ENCODE data around the gene EML4.
"Not testable (repeated sequence)": the region's sequence is repeated elsewhere in the genome, so short reads cannot be mapped to it uniquely, and the experiment has no call there.

EML4 gene

GRCh38 chr2:42347518-42347917, 178.4 kb downstream of the EML4 start:
- in situ Hi-C loops (cut with MboI; ENCODE audit: low sequenced_read_pairs): not testable (repeated sequence)

GRCh38 chr2:42348113-42348805, 179.1 kb downstream of the EML4 start:
- in situ Hi-C loops (cut with MboI; ENCODE audit: low sequenced_read_pairs): no loop called here

GRCh38 chr2:42350434-42351063, 181.4 kb downstream of the EML4 start:
- in situ Hi-C loops (cut with MboI; ENCODE audit: low sequenced_read_pairs): no loop called here

DNA sequence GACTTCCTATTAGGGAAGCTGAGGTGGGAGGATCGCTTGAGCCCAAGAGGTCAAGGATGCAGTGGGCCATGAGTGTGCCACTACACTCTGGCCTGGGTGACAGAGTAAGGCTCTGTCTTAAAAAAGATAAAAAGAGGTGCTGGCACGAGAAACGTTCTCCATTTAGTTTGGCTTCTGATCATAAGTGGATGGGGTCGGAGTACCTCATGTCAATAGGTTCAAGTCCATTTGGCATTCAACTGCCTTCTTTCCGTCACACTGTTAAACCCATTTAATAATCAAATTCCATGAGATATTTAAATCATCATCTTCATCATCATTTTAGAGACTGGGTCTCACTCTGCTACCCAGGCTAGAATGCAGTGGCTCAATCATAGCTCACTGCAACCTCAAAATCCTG, 182.7 kb downstream of the EML4 start:
- in situ Hi-C loops (cut with MboI; ENCODE audit: low sequenced_read_pairs): no loop called here

- in situ Hi-C loops (cut with MboI; ENCODE audit: low sequenced_read_pairs): no loop called here
Measured at GRCh38 chr2:42353792-42354429, 184.8 kb downstream of the EML4 start.

- in situ Hi-C loops (cut with MboI; ENCODE audit: low sequenced_read_pairs): no loop called here
Measured at GRCh38 chr2:42359304-42359964, 190.3 kb downstream of the EML4 start.

DNA sequence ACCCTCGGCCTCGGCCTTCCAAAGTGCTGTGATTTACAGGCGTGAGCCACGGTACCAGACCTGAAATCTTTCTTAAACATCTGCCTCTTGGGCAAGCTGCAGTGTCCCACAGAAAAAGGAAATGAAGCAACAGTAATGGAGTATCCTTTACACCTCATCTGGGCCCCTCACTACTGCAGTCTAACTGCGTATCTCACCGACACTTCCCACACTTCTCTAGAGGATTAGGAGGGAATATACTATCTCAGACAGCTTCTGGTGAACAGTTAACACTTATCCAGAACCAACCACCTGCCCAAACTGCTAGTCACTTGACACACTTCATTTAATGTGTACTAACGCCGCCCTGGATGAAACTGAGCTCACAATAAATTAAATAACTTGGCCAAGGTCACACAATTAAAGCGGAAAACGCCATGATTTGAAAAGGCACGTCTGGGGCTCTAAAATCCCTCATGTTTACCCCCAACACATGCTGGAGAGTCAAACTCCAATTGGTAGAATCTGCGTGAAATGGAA, 190.9 kb downstream of the EML4 start:
- in situ Hi-C loops (cut with MboI; ENCODE audit: low sequenced_read_pairs): no loop called here

DNA sequence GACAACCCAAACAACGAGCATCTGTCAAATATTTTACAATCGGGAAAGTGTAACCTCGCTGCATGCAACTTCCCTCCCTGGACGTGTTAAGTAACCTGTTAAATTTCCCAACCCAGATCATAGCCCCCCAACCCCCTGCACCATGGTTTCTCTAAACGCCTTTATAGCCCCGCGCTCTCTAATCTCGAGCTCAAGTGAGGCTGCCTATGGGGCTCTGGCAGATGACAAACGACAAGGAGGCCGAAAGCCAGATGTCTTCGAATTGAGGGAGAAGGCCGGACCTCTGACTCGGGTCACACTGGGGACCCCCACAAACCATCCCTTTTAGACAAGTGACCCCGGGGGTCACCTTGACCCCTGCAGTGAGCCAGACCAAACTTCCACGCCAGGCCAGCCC, 191.3 kb downstream of the EML4 start:
- in situ Hi-C loops (cut with MboI; ENCODE audit: low sequenced_read_pairs): no loop called here

GRCh38 chr2:42360890-42361727, 192.0 kb downstream of the EML4 start, which contains the start of gene COX7A2L:
COX7A2L (minus strand) TSS chr2:42361217; CDS start chr2:42361161, 56 bp downstream.
- in situ Hi-C loops (cut with MboI; ENCODE audit: low sequenced_read_pairs): no loop called here

GRCh38 chr2:42361728-42362283, 192.7 kb downstream of the EML4 start:
- in situ Hi-C loops (cut with MboI; ENCODE audit: low sequenced_read_pairs): no loop called here

DNA sequence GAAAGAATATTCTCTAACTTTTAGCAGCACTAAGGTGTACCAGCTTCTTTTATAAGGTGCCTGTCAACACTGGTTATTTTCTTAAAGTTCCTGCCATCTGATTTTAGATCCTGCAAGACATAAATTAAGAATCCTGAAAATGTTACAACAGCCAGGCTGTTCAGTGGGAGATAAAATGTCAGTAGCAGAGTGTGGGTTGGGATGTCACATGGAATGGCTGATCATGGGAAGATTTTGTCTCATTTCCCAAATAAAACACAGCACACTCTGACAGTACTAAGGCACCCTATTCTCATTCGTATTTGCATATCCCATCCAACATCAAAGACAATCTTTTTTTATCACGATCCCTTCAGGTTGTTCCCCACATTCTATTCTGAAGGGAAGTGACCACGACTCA, 194.3 kb downstream of the EML4 start:
- in situ Hi-C loops (cut with MboI; ENCODE audit: low sequenced_read_pairs): no loop called here

GRCh38 chr2:42364658-42365057, 195.5 kb downstream of the EML4 start:
- in situ Hi-C loops (cut with MboI; ENCODE audit: low sequenced_read_pairs): no loop called here

GRCh38 chr2:42366411-42366810, 197.3 kb downstream of the EML4 start:
- in situ Hi-C loops (cut with MboI; ENCODE audit: low sequenced_read_pairs): no loop called here

GRCh38 chr2:42367835-42368234, 198.7 kb downstream of the EML4 start:
- in situ Hi-C loops (cut with MboI; ENCODE audit: low sequenced_read_pairs): no loop called here

DNA sequence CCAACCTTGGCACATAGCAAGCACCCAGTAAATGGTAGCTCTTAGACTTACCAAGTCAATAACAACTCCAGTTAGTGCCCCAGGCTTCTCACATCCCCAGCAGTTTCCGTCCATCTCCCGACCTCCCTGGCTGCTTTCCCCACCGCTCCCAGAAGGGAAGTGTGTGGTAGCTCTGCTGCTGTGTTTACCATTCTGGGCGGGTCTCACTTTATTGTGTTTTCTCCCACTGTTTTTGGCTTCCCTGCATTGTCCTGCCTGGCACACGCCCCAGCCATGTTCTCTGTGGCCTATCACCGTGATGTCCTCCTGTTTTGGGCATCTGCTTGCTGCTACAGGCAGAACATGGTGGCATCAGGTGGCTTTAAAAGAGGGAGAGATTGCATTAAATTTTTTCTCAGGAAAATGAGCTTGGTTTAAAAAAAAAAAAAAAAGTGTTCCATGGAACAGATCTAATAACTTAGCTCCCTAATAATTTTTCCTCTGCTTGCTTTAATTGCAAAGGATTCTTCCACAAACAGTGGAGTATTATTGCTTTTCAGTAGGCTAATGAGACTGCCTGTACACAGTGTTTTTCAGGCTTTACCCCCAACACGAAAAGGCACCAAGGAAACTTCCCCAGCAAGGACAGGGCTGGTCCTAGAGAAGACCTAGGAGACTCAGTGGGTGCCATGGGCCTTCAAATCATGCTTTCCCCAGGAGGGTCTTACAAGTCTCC, 199.8 kb downstream of the EML4 start:
- in situ Hi-C loops (cut with MboI; ENCODE audit: low sequenced_read_pairs): no loop called here

GRCh38 chr2:42369532-42370229, 200.5 kb downstream of the EML4 start:
- in situ Hi-C loops (cut with MboI; ENCODE audit: low sequenced_read_pairs): no loop called here

GRCh38 chr2:42371611-42372473, 202.7 kb downstream of the EML4 start:
- in situ Hi-C loops (cut with MboI; ENCODE audit: low sequenced_read_pairs): no loop called here
